ENCODE measurements around the gene NTS.

- TF ChIP-seq TAF1 (IDR thresholded peaks at IDR 0.05; ENCODE audit: borderline replicate concordance, insufficient read depth, low read length): no peak
- no peak for TF ChIP-seq POLR2AphosphoS5 (IDR thresholded peaks at IDR 0.05; ENCODE audit: low read depth, low read length)
- TF ChIP-seq SIN3A (IDR thresholded peaks at IDR 0.05; ENCODE audit: borderline replicate concordance, insufficient read depth, low read length): 0 out of 2 replicates have a peak, but pooled peaks have one; percentile 18
Measured at GRCh38 chr12:85836197-85837090, 37.7 kb upstream of the NTS start, which contains the start of gene RASSF9.

Data from PFSK-1 (cell line).